Natural killer cell treated with Interleukin-12 subunit alpha and Interleukin-12 subunit beta and Interleukin-15 and Interleukin-18, amount 100 ng/mL, for 72 hours (primary cell): ENCODE measurements around the gene ANKRD66. TPM values are rescaled to one million over a fixed set of nuclear protein-coding genes. Genes with fewer than 3 reads are reported as not detected.
"Not testable (repeated sequence)": the region's sequence is repeated elsewhere in the genome, so short reads cannot be mapped to it uniquely, and the experiment has no call there.

Source experiments
- ATAC-seq, 2 donors: fragments of 150-1000 bp; cut with Tn5 transposase in 1 of 2; sonication (Bioruptor Pico), chemical (Tn5 transposase) in 1 of 2; 2 replicates each; pipeline ENCODE4 v1.10.0; 2021
- DNase-seq: peaks from one replicate; pipeline ENCODE4 v3.0.0; 2022; ENCODE audit warnings: low spot score
- H3K27ac Mint-ChIP-seq, 2 donors: 1 replicate in 1 of 2; 2 replicates in 1 of 2; pipeline ENCODE4 v1.8.0; 2022; ENCODE audit warnings: mixed read lengths in 2 of 2, mild to moderate bottlenecking in 1 of 2, moderate library complexity in 1 of 2
- H3K27me3 Mint-ChIP-seq, 2 donors: 1 replicate in 1 of 2; 2 replicates in 1 of 2; pipeline ENCODE4 v1.8.0; 2022; ENCODE audit warnings: mixed read lengths in 2 of 2
- H3K36me3 Mint-ChIP-seq: one replicate; pipeline ENCODE4 v1.8.0; 2022; ENCODE audit warnings: mixed read lengths
- H3K4me1 Mint-ChIP-seq, 2 donors: 1 replicate in 1 of 2; 2 replicates in 1 of 2; pipeline ENCODE4 v1.8.0; 2022; ENCODE audit warnings: low read depth in 2 of 2, mixed read lengths in 2 of 2, mild to moderate bottlenecking in 1 of 2
- H3K4me3 Mint-ChIP-seq: one replicate; pipeline ENCODE4 v1.8.0; 2022; ENCODE audit warnings: mixed read lengths
- H3K9me3 Mint-ChIP-seq: 2 replicates; pipeline ENCODE4 v1.8.0; 2022; ENCODE audit warnings: mixed read lengths
- total RNA-seq, 2 donors: library from RNA; stranded (reverse); gene quantifications; one replicate each; pipeline ENCODE4 v1.2.3, GENCODE V29; 2022

ANKRD66 gene
- total RNA-seq, 2 donors from 2014 or later = not detected

- H3K27ac Mint-ChIP-seq = no peak overlapping the region
- peaks cover 4% of the 10 kb centered on the region for H3K36me3 Mint-ChIP-seq
- no peak overlapping the region for H3K4me3 Mint-ChIP-seq
- peaks cover 2 to 27% of the 10 kb centered on the region in 2 donors for H3K27me3 Mint-ChIP-seq
- H3K4me1 Mint-ChIP-seq = no peaks in the 10 kb centered on the region
- H3K9me3 Mint-ChIP-seq = peaks cover 5% of the 10 kb centered on the region
- no peak for DNase-seq
- ATAC-seq = no peak
These were observed 16.7 kb downstream of the ANKRD66 start for GRCh38 chr6:46763466-46763865.

GRCh38 chr6:46764280-46764679 lies 17.5 kb downstream of the ANKRD66 start:
- H3K36me3 Mint-ChIP-seq, H3K4me3 Mint-ChIP-seq, H3K9me3 Mint-ChIP-seq, ATAC-seq, H3K27ac Mint-ChIP-seq, DNase-seq, H3K4me1 Mint-ChIP-seq: not testable (repeated sequence)
- peaks cover 2 to 27% of the 10 kb centered on the region in 2 donors for H3K27me3 Mint-ChIP-seq

GRCh38 chr6:46764961-46765360 lies 18.2 kb downstream of the ANKRD66 start:
- H3K9me3 Mint-ChIP-seq = peaks cover 5% of the 10 kb centered on the region
- no peak overlapping the region for H3K4me3 Mint-ChIP-seq
- H3K27ac Mint-ChIP-seq = no peak overlapping the region
- DNase-seq (no peak), ATAC-seq (no peak)
- no peaks in the 10 kb centered on the region for H3K4me1 Mint-ChIP-seq
- H3K36me3 Mint-ChIP-seq = peaks cover 4% of the 10 kb centered on the region
- H3K27me3 Mint-ChIP-seq = peaks cover 2 to 22% of the 10 kb centered on the region in 2 donors

- Mint-ChIP-seq H3K4me3 (no peak overlapping the region), H3K4me1 (no peaks in the 10 kb centered on the region), H3K36me3 (no peaks in the 10 kb centered on the region), H3K9me3 (no peaks in the 10 kb centered on the region), H3K27ac (no peak overlapping the region), H3K27me3 (peaks cover 4 to 5% of the 10 kb centered on the region in 2 donors)
- DNase-seq (no peak), ATAC-seq (no peak)
These were observed 25.3 kb downstream of the ANKRD66 start for GRCh38 chr6:46772016-46772415.

- ATAC-seq = no peak
- Mint-ChIP-seq H3K4me1 (no peaks in the 10 kb centered on the region), H3K27ac (no peak overlapping the region), H3K4me3 (no peak overlapping the region), H3K9me3 (no peaks in the 10 kb centered on the region), H3K36me3 (no peaks in the 10 kb centered on the region), H3K27me3 (peaks cover 4 to 5% of the 10 kb centered on the region in 2 donors)
- no peak for DNase-seq
These were observed 26.0 kb downstream of the ANKRD66 start for GRCh38 chr6:46772762-46773161.

GRCh38 chr6:46773201-46773855 lies 26.6 kb downstream of the ANKRD66 start:
- no peak for ATAC-seq
- Mint-ChIP-seq H3K4me1 (no peaks in the 10 kb centered on the region), H3K27ac (no peak overlapping the region), H3K36me3 (no peaks in the 10 kb centered on the region), H3K9me3 (no peaks in the 10 kb centered on the region), H3K27me3 (peaks cover 4 to 5% of the 10 kb centered on the region in 2 donors), H3K4me3 (no peak overlapping the region)
- no peak for DNase-seq

- not testable (repeated sequence) for H3K4me3 Mint-ChIP-seq, H3K36me3 Mint-ChIP-seq, H3K27ac Mint-ChIP-seq, ATAC-seq, H3K27me3 Mint-ChIP-seq, H3K9me3 Mint-ChIP-seq, H3K4me1 Mint-ChIP-seq, DNase-seq
These were observed 28.0 kb downstream of the ANKRD66 start for GRCh38 chr6:46774736-46775135.

- Mint-ChIP-seq H3K4me1 (no peaks in the 10 kb centered on the region), H3K27ac (no peak overlapping the region), H3K36me3 (no peaks in the 10 kb centered on the region)
These were observed 29.5 kb downstream of the ANKRD66 start for GRCh38 chr6:46776070-46776712.

GRCh38 chr6:46777476-46778346 lies 31.0 kb downstream of the ANKRD66 start:
- no peaks in the 10 kb centered on the region for H3K36me3 Mint-ChIP-seq
- DNase-seq (no peak), ATAC-seq (no peak)
- H3K27ac Mint-ChIP-seq = no peak overlapping the region
- H3K9me3 Mint-ChIP-seq = no peaks in the 10 kb centered on the region
- H3K27me3 Mint-ChIP-seq = peaks cover 11 to 14% of the 10 kb centered on the region in 2 donors
- no peak overlapping the region for H3K4me3 Mint-ChIP-seq
- H3K4me1 Mint-ChIP-seq = no peaks in the 10 kb centered on the region

More at GRCh38 chr6:46776070-46776712, 29.5 kb downstream of the ANKRD66 start:
- ATAC-seq = no peak
- peaks cover 8 to 14% of the 10 kb centered on the region in 2 donors for H3K27me3 Mint-ChIP-seq
- no peak for DNase-seq
- H3K9me3 Mint-ChIP-seq = no peaks in the 10 kb centered on the region
- no peak overlapping the region for H3K4me3 Mint-ChIP-seq

- no peak for ATAC-seq
- Mint-ChIP-seq H3K36me3 (no peaks in the 10 kb centered on the region), H3K9me3 (no peaks in the 10 kb centered on the region)
These were observed 35.0 kb downstream of the ANKRD66 start for GRCh38 chr6:46781478-46782378.

GRCh38 chr6:46784535-46784934 lies 37.8 kb downstream of the ANKRD66 start:
- Mint-ChIP-seq H3K27me3 (peaks cover 12 to 15% of the 10 kb centered on the region in 2 donors), H3K9me3 (no peaks in the 10 kb centered on the region), H3K27ac (no peak overlapping the region), H3K4me1 (no peaks in the 10 kb centered on the region), H3K36me3 (no peaks in the 10 kb centered on the region), H3K4me3 (no peak overlapping the region)
- ATAC-seq (no peak), DNase-seq (no peak)

More at GRCh38 chr6:46781478-46782378, 35.0 kb downstream of the ANKRD66 start:
- Mint-ChIP-seq H3K27me3 (peaks cover 9% of the 10 kb centered on the region in 2 donors), H3K4me3 (no peak overlapping the region), H3K27ac (no peak overlapping the region), H3K4me1 (no peaks in the 10 kb centered on the region)
- no peak for DNase-seq

- Mint-ChIP-seq H3K9me3 (no peaks in the 10 kb centered on the region), H3K27me3 (peaks cover 5 to 11% of the 10 kb centered on the region in 2 donors), H3K36me3 (no peaks in the 10 kb centered on the region), H3K4me1 (no peaks in the 10 kb centered on the region), H3K27ac (no peak overlapping the region), H3K4me3 (no peak overlapping the region)
- ATAC-seq = no peak
- DNase-seq = no peak
These were observed 41.3 kb downstream of the ANKRD66 start for GRCh38 chr6:46787871-46788540.

- H3K4me3 Mint-ChIP-seq = no peak overlapping the region
- DNase-seq (no peak), ATAC-seq (no peak)
- H3K27ac Mint-ChIP-seq = no peak overlapping the region
- H3K36me3 Mint-ChIP-seq = no peaks in the 10 kb centered on the region
- H3K27me3 Mint-ChIP-seq = peaks cover 5 to 11% of the 10 kb centered on the region in 2 donors
- no peaks in the 10 kb centered on the region for H3K9me3 Mint-ChIP-seq
- H3K4me1 Mint-ChIP-seq = no peaks in the 10 kb centered on the region
These were observed 42.1 kb downstream of the ANKRD66 start for GRCh38 chr6:46788791-46789190.
